SK-N-MC (cell line): ENCODE measurements around the gene ANKRD2.

ENCODE experiments used
- DNase-seq: peaks from one replicate; pipeline ENCODE4 v3.0.0-alpha.2; 2011; ENCODE audit warnings: low read depth, low spot score
- H3K27ac ChIP-seq: fragments of 200-600 bp; sonication (generic); 2 replicates; pipeline ENCODE4 v1.5.1; 2016; ENCODE audit warnings: mixed run types
- H3K36me3 ChIP-seq: fragments of 200-600 bp; sonication (generic); 2 replicates; pipeline ENCODE4 v1.6.1; 2017; ENCODE audit warnings: antibody characterized with exemption, low read length, mixed read lengths; ENCODE audit not compliant: insufficient read depth
- H3K4me3 ChIP-seq: fragments of 200-600 bp; sonication (generic); 2 replicates; pipeline ENCODE4 v1.5.1; 2016
- H3K9ac ChIP-seq: fragments of 200-600 bp; sonication (generic); 2 replicates; pipeline ENCODE4 v1.8.0; 2017; ENCODE audit warnings: mixed run types, mixed read lengths; ENCODE audit not compliant: insufficient read length
- H3K9me3 ChIP-seq: fragments of 200-600 bp; sonication (generic); 2 replicates; pipeline ENCODE4 v1.6.1; 2017; ENCODE audit warnings: low read depth, mild to moderate bottlenecking, antibody characterized with exemption, low read length, moderate library complexity, mixed read lengths
- EZH2 ChIP-seq: fragments of 200-600 bp; sonication (generic); IDR thresholded peaks from one replicate; pipeline ENCODE4 v1.6.1; 2017; ENCODE audit warnings: antibody characterized with exemption
- FOXP2 ChIP-seq: optimal IDR thresholded peaks from 2 replicates; pipeline ENCODE3; 2011; ENCODE audit warnings: mild to moderate bottlenecking, moderate library complexity; ENCODE audit not compliant: insufficient read depth; ENCODE audit errors: extremely low read length, control extremely low read depth
- POLR2AphosphoS5 ChIP-seq: IDR thresholded peaks from 2 replicates; pipeline ENCODE4 v1.6.1; 2012; ENCODE audit warnings: mild to moderate bottlenecking, low read depth, low read length, borderline replicate concordance

The ANKRD2 gene

DNA sequence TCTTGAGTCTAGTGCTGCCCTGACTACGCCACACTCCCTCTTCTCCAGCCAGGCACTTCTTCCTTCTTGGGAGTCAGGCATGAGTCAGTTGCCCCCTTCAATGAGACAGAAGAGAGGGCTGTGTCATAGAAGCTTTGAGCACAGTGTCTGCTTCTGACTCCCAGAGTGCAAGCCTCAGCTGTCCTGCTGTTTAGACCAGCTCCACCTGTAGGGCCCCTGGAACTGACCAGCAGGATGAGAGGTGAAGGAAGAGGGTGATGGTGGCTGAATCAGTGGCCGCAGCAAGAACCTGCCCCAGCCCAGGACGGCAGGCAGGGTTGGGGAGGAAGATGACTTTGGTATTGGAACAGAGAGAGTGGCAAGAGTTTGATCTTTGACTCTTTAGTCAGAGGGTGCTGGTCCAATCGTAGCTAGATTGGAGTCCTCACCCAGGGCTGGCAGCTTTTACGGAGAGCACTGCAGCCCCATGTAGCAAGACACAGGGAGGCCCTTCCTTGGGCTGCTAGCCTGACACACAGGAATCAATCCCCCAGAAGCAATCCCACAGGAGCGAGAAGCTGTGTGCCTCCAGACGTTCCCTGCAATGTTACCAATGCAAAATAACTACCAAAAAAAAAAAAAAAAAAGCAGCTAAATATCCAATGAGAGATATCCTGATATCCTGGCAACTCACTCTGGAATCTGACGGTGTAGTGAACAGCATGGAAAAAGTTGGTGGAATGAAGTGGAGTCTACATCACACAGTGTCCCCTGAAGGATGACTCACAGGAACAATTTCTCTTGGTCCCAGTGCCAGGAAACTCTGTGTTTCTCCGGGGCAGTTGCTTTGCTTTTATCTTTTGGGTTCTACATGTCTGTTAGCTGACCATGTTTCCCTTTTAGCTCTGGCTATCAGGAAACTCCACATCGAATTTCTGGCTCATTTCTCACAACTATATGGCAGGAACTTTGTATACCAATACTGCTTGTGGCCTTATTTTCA is 23.8 kb downstream of the ANKRD2 start:
- TF ChIP-seq FOXP2 (no peak), POLR2AphosphoS5 (no peak), EZH2 (no peak)
- no peak overlapping the region for H3K27ac ChIP-seq
- H3K9ac ChIP-seq: no peak overlapping the region
- no peaks in the 10 kb centered on the region for H3K36me3 ChIP-seq
- no peak for DNase-seq
- no peaks in the 10 kb centered on the region for H3K9me3 ChIP-seq
- H3K4me3 ChIP-seq: no peak overlapping the region

DNA sequence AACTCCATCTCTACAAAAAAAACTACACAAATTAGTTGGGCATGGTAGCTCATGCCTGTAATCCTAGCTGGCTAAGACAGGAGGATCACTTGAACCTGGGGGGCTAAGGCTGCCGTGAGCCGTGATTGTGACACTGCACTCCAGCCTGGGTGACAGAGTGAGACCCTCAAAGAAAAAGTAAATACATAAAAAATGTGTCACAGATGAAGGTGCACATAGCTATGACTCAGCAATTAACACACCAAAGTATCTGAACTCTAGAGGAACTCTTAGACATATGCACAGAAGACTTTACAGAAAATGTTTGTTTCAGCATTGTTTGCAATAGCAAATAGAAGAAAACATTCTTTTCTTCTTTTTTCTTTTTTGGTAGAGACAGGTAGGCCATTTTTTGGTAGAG is 25.2 kb downstream of the ANKRD2 start:
- H3K9ac ChIP-seq: no peak overlapping the region
- TF ChIP-seq FOXP2: no peak
- TF ChIP-seq POLR2AphosphoS5: no peak
- no peak for TF ChIP-seq EZH2
- H3K9me3 ChIP-seq: no peaks in the 10 kb centered on the region
- H3K27ac ChIP-seq: no peak overlapping the region
- no peak overlapping the region for H3K4me3 ChIP-seq
- no peak for DNase-seq
- no peaks in the 10 kb centered on the region for H3K36me3 ChIP-seq

DNA sequence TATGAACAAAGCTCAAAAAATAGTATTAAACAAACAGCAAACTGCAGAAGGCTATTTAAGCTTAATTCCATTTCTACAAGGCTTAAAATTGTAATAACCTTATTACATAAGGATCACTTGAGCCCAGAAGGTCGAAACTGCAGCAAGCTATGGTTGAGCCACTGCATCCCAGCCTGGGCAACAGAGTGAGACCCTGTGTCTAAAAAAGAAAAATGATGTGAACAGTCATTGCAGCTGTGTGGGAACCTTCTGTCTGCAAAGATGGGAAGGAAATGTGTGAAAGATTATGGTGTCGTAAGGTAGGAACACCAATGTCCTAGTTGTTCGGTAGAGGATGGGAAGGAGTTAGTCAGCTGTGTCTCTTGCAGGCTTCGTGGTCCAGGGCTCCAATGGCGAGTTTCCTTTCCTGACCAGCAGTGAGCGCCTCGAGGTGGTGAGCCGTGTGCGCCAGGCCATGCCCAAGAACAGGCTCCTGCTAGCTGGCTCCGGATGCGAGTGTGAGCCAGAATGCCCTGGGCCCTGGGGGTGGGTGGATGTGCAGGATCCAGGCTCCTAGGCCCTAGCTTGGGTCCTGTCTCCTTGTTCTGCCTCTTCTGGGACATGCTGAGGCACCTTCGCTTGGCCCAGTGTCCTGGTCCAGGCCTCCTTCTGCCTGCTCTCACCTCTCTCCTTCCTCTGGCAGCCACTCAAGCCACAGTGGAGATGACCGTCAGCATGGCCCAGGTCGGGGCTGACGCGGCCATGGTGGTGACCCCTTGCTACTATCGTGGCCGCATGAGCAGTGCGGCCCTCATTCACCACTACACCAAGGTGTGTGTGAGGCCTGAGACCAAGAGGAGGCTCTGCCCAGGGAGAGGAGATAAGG is 26.1 kb downstream of the ANKRD2 start:
- Histone ChIP-seq H3K27ac (no peak overlapping the region), H3K9ac (no peak overlapping the region), H3K4me3 (no peak overlapping the region), H3K36me3 (no peaks in the 10 kb centered on the region), H3K9me3 (no peaks in the 10 kb centered on the region)
- no peak for DNase-seq
- no peak for TF ChIP-seq FOXP2
- no peak for TF ChIP-seq EZH2
- TF ChIP-seq POLR2AphosphoS5: no peak

DNA sequence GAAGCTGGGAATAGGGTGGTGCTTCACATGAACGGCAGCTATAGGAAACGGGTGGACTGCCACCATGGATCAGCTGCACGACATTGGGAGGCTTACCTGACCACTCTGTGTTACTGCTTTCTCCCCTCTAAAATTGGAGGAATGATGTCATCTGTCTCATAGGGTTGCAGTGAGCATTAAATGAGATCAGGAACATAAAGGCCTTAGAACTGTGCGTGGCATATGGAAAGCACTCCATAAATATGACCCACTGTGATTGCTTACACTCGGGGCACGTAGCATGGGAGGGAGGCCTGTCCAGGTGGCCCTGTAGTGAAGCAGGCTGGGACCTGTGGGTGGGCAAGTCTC is 26.7 kb downstream of the ANKRD2 start:
- no peak for TF ChIP-seq POLR2AphosphoS5
- TF ChIP-seq FOXP2: no peak
- no peak for TF ChIP-seq EZH2
- Histone ChIP-seq H3K27ac (no peak overlapping the region), H3K9me3 (no peaks in the 10 kb centered on the region), H3K4me3 (no peak overlapping the region), H3K36me3 (no peaks in the 10 kb centered on the region), H3K9ac (no peak overlapping the region)
- no peak for DNase-seq

DNA sequence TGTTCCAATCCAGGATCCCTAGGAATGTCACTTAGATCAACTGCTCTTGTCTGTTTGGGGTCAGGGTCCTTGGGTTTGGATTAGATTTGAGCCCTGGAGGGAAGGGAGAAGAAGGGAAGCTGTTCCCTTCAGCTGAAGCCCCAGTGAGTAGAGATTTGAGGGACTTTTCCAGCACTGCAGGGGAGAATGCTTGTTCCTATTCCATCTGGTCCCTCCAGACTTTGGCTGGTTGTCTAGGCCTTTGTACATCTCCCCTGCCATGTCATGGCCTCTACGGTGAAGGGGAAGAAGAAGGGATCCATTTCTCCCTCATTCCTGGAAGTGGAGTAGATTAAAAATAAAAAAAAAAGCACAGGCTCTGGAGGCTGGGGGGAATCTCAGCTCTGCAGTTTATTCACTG is 28.0 kb downstream of the ANKRD2 start:
- Histone ChIP-seq H3K9me3 (no peaks in the 10 kb centered on the region), H3K4me3 (no peak overlapping the region), H3K36me3 (no peaks in the 10 kb centered on the region), H3K27ac (no peak overlapping the region), H3K9ac (no peak overlapping the region)
- TF ChIP-seq FOXP2 (no peak), POLR2AphosphoS5 (no peak), EZH2 (no peak)
- no peak for DNase-seq

DNA sequence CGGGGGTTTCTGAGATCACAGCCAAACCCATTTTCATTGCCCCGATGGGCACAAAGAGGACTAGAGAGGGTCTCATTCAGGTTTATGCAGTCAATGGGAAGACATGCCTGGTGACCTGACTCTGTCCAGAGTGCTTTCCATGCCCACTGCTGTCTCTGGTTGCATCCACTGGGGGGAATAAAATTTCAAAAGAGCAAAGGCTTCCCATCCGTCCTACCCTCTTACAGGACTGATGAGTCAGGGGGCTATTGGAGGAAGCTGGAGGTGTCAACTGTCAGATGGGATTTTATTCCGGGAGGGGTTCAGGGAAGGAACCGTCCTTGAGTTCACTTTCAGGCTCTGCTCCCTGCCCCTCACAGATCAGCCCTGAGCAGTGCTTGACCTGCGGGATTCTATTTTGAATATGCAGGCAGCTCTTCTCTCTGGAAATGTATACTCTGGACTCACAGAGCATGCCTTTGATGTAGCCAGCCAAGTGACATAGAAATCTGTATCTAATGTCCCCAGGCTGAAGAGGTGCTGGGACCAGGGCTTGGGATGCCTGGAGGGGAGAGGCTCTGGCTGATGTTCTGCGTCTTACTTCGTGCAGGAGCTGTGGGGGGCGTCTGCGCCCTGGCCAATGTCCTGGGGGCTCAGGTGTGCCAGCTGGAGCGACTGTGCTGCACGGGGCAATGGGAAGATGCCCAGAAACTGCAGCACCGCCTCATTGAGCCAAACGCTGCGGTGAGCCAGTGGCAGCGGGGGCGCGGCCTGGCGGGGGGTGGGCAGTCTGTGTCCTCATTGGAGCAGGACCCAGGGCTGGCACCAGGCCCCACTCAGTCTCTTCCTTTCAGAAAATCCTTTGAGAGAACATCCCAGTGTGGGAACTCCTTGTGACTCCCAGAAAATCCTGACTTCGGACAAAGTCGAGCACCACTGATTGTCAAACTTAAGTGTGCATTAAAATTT is 29.0 kb downstream of the ANKRD2 start:
- Histone ChIP-seq H3K9me3 (no peaks in the 10 kb centered on the region), H3K9ac (no peak overlapping the region), H3K27ac (no peak overlapping the region), H3K36me3 (no peaks in the 10 kb centered on the region), H3K4me3 (no peak overlapping the region)
- TF ChIP-seq EZH2: no peak
- no peak for TF ChIP-seq POLR2AphosphoS5
- no peak for TF ChIP-seq FOXP2
- no peak for DNase-seq

DNA sequence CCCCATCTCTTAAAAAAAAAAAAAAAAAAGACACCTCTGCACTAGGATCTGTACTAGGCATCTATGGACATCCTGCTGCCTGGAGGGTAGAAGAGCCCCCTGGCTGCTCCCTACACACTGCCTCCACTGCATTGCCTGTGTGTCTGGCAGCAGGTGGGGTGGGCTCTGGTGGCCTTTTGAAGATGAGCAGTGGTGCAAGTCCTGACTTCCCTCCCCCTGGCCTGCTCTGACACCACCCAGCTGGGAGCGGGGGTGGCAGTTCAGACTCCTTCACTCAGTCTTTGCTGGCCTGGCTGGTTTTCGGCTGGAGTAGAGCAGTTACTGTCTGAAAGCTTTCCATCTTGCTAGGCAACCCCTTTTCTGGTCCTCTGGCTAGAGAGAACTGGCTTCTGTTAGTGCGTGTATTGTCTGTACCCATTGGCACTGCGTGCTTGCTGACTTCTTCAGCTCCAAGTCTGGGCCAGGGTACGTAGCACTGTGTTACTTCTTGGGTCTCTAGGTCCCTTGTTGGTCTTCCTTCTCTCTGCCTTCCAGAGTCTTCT is 34.6 kb downstream of the ANKRD2 start:
- no peaks in the 10 kb centered on the region for H3K9me3 ChIP-seq
- TF ChIP-seq POLR2AphosphoS5: no peak
- no peak for TF ChIP-seq FOXP2
- TF ChIP-seq EZH2: no peak
- no peak overlapping the region for H3K9ac ChIP-seq
- H3K27ac ChIP-seq: no peak overlapping the region
- H3K36me3 ChIP-seq: no peaks in the 10 kb centered on the region
- no peak for DNase-seq
- H3K4me3 ChIP-seq: no peak overlapping the region

DNA sequence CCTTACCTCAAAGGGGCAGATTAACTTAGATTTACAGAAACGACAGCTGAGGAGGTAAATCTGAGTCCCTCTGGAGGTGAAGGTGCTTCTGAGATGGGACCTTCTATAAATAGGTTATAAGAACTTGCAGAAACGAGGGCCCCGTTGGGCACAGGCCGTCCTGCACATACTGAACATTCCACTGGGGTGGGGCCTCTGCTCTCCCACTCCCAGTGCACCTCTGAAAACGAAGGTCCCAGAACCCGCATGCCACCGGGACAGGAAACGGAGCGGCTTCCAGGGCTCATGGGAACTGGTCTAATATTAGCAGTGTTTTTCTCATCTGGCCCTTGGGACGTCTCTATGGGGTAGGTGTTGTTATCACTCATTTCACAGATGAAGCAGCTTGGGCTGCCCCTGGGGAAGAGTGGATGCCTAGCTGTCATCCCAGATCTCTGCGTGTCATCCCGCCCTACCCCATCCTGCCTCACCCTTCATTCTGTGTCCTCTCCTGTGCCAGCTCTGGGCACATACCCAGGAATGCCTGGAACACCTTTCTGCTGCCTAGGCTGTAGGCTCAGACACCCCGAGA is 36.5 kb downstream of the ANKRD2 start:
- Histone ChIP-seq H3K36me3 (no peaks in the 10 kb centered on the region), H3K4me3 (no peak overlapping the region), H3K9ac (no peak overlapping the region), H3K9me3 (no peaks in the 10 kb centered on the region), H3K27ac (no peak overlapping the region)
- DNase-seq: no peak
- TF ChIP-seq POLR2AphosphoS5 (no peak), EZH2 (no peak), FOXP2 (no peak)
